ENCODE results near the gene NOSIP.

GRCh38 chr19:49587227-49587626 lies 6.9 kb upstream of the NOSIP start:
- no peak for TF ChIP-seq POLR2AphosphoS5 (IDR thresholded peaks at IDR 0.05)
- no peak for TF ChIP-seq CTCF (IDR thresholded peaks at IDR 0.05)
- no peak for TF ChIP-seq POLR2A (IDR thresholded peaks at IDR 0.05)
- TF ChIP-seq EP300 (IDR thresholded peaks at IDR 0.05), result no peak

All from upper lobe of left lung (tissue), 4 donors.